NB4 (cell line): ENCODE results near the gene CTNNA3.

Experiments used
- DNase-seq: peaks from one replicate; pipeline ENCODE4 v3.0.0; 2010; ENCODE audit warnings: low read depth
- H3K4me3 ChIP-seq: one replicate; pipeline ENCODE4 v1.5.1; 2011; ENCODE audit warnings: mild to moderate bottlenecking, low read depth, low read length, moderate library complexity
- MYC ChIP-seq: IDR thresholded peaks from 2 replicates; pipeline ENCODE4 v1.6.1; 2011; ENCODE audit warnings: low read depth, low read length
- POLR2A ChIP-seq: IDR thresholded peaks from 2 replicates; pipeline ENCODE4 v1.6.1; 2011; ENCODE audit warnings: mild to moderate bottlenecking; ENCODE audit not compliant: insufficient read length; ENCODE audit errors: extremely low read depth
- TF ChIP-seq, protein P1 (sequence below): IDR thresholded peaks from one replicate; pipeline ENCODE4 v1.5.1; 2012; ENCODE audit warnings: low read depth, low read length
- TF ChIP-seq, protein P2 (sequence below): IDR thresholded peaks from 2 replicates; pipeline ENCODE4 v1.6.1; 2011; ENCODE audit warnings: low read depth, low read length

The CTNNA3 gene

DNA sequence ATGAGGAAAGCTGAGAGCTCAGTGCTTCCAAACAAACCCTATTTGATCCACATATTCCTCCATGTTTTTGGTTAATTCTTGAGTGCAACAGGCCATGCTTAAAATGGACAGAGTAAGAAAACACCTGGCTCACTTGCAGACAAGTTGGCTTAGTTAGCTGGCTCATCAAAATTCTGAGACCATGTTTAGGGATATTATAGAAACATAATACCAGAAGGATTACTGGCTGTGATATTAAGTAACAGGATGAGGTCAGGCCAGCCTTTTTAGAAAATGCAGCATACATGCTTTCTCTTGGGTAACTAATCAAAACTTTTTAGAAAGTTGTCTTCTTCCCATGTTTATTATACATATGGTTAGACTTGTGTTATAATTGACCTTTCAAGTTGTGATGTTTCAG is 1637.4 kb downstream of the CTNNA3 start:
- TF ChIP-seq, protein P1, sequence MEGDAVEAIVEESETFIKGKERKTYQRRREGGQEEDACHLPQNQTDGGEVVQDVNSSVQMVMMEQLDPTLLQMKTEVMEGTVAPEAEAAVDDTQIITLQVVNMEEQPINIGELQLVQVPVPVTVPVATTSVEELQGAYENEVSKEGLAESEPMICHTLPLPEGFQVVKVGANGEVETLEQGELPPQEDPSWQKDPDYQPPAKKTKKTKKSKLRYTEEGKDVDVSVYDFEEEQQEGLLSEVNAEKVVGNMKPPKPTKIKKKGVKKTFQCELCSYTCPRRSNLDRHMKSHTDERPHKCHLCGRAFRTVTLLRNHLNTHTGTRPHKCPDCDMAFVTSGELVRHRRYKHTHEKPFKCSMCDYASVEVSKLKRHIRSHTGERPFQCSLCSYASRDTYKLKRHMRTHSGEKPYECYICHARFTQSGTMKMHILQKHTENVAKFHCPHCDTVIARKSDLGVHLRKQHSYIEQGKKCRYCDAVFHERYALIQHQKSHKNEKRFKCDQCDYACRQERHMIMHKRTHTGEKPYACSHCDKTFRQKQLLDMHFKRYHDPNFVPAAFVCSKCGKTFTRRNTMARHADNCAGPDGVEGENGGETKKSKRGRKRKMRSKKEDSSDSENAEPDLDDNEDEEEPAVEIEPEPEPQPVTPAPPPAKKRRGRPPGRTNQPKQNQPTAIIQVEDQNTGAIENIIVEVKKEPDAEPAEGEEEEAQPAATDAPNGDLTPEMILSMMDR, result no peak
- TF ChIP-seq MYC (no peak), POLR2A (no peak)
- TF ChIP-seq, protein P2, sequence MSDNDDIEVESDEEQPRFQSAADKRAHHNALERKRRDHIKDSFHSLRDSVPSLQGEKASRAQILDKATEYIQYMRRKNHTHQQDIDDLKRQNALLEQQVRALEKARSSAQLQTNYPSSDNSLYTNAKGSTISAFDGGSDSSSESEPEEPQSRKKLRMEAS, result no peak
- DNase-seq, result no peak

DNA sequence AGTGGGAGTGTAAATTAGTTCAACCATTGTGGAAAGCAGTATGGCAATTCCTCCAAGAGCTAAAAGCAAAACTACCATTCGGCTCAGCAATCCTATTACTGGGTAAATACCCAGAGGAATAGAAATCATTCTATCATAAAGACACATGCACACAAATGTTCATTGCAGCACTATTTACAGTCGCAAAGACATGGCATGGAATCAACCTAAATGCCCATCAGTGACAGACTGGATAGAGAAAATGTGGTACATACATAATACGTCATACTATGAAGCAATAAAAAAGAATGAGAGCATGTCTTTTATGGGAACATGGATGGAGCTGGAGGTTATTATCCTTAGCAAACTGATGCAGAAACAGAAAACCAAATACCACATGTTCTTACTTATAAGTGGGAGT is 1646.7 kb downstream of the CTNNA3 start:
- no peak for TF ChIP-seq POLR2A
- TF ChIP-seq MYC, result no peak
- TF ChIP-seq, protein P2, result no peak
- TF ChIP-seq, protein P1, result no peak
- no peak for DNase-seq
- no peak overlapping the region for H3K4me3 ChIP-seq

More for the DNA sequence above, 1637.4 kb downstream of the CTNNA3 start:
- H3K4me3 ChIP-seq, result no peak overlapping the region

DNA sequence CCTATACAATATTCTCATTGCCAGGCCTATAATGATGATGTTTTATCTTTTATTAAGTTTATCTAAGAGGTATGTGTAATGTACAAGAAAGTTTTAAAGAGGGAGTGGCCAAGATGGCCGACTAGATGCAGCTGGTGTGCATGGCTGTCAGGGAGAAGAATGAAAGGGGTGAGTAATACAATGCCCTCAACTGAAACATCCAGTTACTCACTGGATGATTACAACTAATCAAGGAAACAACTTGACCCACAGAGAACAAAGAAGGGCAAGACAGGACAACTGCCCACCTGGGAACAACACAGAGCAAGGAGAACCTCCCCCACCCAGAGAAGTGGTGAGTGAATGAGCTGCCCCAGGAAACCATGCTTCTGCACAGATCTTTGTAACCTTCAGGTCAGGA is 1650.1 kb downstream of the CTNNA3 start:
- no peak overlapping the region for H3K4me3 ChIP-seq
- DNase-seq, result no peak
- TF ChIP-seq, protein P1, result no peak
- TF ChIP-seq POLR2A (no peak), MYC (no peak)
- TF ChIP-seq, protein P2, result no peak

DNA sequence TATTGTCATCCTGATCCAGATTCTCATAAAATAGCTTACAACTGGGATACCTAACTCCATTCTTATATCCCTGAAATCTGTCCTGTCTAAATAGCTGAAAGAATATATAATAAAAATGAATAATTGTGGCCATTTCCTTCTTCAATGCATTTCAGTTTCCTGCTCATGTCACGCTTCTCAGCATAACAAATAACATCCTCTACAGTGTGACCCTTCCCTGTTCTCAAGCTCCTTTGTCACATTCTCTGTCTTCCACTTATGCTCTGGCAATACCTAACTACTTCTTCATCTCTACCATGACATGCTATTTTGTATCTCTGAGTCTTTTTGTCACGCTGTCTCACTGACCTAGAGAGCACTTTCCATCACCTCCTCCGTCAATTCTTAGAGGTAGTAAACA is 1654.2 kb downstream of the CTNNA3 start:
- no peak for DNase-seq
- TF ChIP-seq, protein P2, result no peak
- TF ChIP-seq, protein P1, result no peak
- TF ChIP-seq MYC (no peak), POLR2A (no peak)
- no peak overlapping the region for H3K4me3 ChIP-seq

DNA sequence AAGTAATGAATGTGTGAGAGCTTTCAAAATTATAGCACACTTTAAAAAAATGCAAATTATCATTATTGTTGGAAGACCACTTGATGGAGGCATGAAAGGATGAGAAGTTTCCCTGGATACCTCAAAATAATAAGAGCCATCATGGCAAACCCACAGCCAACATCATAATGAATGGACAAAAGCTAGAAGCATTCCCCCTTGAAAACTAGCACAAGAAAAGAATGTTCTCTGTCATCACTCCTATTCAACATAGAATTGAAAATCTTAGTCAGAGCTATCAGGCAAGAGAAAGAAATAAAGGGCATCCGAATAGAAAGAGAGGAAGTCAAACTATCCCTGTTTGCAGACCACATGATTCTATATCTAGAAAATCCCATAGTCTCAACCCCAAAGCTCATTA is 1657.4 kb downstream of the CTNNA3 start:
- H3K4me3 ChIP-seq, result no peak overlapping the region
- DNase-seq, result no peak
- no peak for TF ChIP-seq MYC
- TF ChIP-seq, protein P1, result no peak
- TF ChIP-seq POLR2A, result no peak
- TF ChIP-seq, protein P2, result no peak

DNA sequence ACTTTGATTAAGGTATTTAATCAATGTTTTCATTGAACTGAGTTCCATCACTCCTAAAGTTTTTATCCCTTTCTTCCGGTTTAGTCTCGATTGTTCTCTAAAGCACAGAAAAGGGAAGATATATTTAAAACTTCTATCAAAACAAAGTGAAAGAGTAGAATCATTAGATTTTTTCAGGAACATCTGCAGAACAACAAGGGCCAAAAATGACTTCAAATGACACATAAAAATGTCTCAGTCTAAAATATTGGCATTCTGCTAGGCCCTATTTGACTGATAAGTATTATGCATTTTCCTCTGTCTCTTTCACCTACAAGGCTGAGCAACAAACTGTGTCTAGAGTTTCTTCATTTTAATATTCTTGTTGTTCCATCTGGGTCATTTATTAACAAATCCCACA is 1669.7 kb downstream of the CTNNA3 start:
- no peak for DNase-seq
- H3K4me3 ChIP-seq, result no peak overlapping the region
- TF ChIP-seq, protein P1, result no peak
- TF ChIP-seq, protein P2, result no peak
- TF ChIP-seq MYC, result no peak
- TF ChIP-seq POLR2A, result no peak
